Endothelial cell of umbilical vein (primary cell): ENCODE data around the gene C22orf23.

Source experiments
- EZH2 ChIP-seq: IDR thresholded peaks from 2 replicates; pipeline ENCODE4 v1.6.1; 2012; ENCODE audit warnings: borderline replicate concordance, low read depth, mild to moderate bottlenecking, moderate library complexity, low read length, inconsistent platforms; ENCODE audit not compliant: severe bottlenecking
- JUN ChIP-seq: IDR thresholded peaks from 2 replicates; pipeline ENCODE4 v1.6.1; 2011; ENCODE audit warnings: borderline replicate concordance, low read depth; ENCODE audit not compliant: insufficient read length, insufficient read depth
- MYC ChIP-seq: IDR thresholded peaks from one replicate; pipeline ENCODE4 v1.6.1; 2011; ENCODE audit warnings: mild to moderate bottlenecking, low read depth, low read length
- POLR2A ChIP-seq: IDR thresholded peaks from 2 replicates; pipeline ENCODE4 v1.6.1; 2012; ENCODE audit warnings: low read depth, mild to moderate bottlenecking, control low read depth, low read length
- POLR2AphosphoS5 ChIP-seq: IDR thresholded peaks from 2 replicates; pipeline ENCODE4 v1.6.1; 2012; ENCODE audit warnings: low read depth, mild to moderate bottlenecking, control low read depth, low read length, moderate library complexity; ENCODE audit not compliant: insufficient read depth
- TF ChIP-seq, protein P1 (sequence below), 2 donors: IDR thresholded peaks; 1 replicate in 1 of 2; 2 replicates in 1 of 2; pipeline ENCODE4 v1.5.1; 2011; ENCODE audit warnings: low read length in 2 of 2, mild to moderate bottlenecking in 2 of 2, moderate library complexity in 2 of 2, control low read depth in 1 of 2, inconsistent platforms in 1 of 2, low read depth in 1 of 2; ENCODE audit not compliant: insufficient read depth in 1 of 2; ENCODE audit errors: extremely low read depth in 1 of 2
- TF ChIP-seq, protein P2 (sequence below): IDR thresholded peaks from 2 replicates; pipeline ENCODE4 v1.6.1; 2011; ENCODE audit not compliant: insufficient read depth, insufficient read length

DNA sequence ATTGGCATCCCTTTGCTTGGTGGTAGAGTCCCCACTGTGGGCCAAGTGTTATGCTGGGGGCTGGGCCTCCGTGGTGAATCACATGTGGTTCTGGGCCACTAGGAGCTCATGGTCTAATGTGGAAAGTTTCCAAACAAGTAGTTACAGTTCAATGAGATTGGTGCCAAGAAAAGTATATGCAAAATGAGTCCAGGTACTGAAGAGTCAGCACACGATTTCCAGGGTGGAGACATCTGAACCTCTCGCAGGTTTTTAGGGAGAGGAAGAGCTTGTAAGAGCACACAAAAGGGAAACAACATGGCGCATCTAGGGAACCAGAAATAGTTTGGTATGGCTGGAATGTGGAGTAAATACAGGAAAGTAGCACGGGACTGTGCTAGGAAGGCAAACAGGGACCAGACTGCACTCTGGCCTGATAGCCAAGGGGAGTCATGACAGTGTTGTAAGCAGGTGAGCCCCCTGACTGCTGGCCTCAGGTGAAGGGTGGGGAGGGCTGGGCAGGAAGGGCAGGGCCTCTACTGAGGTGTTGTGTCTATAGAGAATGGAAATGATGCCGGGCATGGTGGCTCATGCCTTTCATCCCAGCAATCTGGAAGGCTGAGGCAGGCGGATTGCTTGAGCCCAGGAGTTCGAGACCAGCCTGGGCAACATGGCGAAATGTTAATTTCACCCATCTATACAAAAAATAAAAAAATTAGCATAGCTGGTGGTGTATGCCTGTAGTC lies 12.7 kb upstream of the C22orf23 start:
- TF ChIP-seq, protein P1, sequence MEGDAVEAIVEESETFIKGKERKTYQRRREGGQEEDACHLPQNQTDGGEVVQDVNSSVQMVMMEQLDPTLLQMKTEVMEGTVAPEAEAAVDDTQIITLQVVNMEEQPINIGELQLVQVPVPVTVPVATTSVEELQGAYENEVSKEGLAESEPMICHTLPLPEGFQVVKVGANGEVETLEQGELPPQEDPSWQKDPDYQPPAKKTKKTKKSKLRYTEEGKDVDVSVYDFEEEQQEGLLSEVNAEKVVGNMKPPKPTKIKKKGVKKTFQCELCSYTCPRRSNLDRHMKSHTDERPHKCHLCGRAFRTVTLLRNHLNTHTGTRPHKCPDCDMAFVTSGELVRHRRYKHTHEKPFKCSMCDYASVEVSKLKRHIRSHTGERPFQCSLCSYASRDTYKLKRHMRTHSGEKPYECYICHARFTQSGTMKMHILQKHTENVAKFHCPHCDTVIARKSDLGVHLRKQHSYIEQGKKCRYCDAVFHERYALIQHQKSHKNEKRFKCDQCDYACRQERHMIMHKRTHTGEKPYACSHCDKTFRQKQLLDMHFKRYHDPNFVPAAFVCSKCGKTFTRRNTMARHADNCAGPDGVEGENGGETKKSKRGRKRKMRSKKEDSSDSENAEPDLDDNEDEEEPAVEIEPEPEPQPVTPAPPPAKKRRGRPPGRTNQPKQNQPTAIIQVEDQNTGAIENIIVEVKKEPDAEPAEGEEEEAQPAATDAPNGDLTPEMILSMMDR (IDR thresholded peaks at IDR 0.05; ENCODE audit: extremely low read depth in 1 of 2, insufficient read depth in 1 of 2, low read depth in 1 of 2, low read length in 2 of 2): no peak
- TF ChIP-seq MYC (no peak), EZH2 (no peak), POLR2A (no peak), JUN (no peak), POLR2AphosphoS5 (no peak)
- TF ChIP-seq, protein P2, sequence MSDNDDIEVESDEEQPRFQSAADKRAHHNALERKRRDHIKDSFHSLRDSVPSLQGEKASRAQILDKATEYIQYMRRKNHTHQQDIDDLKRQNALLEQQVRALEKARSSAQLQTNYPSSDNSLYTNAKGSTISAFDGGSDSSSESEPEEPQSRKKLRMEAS: no peak
